Parathyroid adenoma (tissue), 2 donors: Measurements from ENCODE around the gene METTL15.
"Not testable (repeated sequence)": the region's sequence is repeated elsewhere in the genome, so short reads cannot be mapped to it uniquely, and the experiment has no call there.

Experiments used
- H2AFZ ChIP-seq: fragments of 300-600 bp; sonication (generic); one replicate; pipeline ENCODE4 v1.7.0; 2017; ENCODE audit warnings: antibody characterized with exemption, mild to moderate bottlenecking
- H3K27ac ChIP-seq: fragments of 300-600 bp; sonication (generic); one replicate; pipeline ENCODE4 v1.7.0; 2017
- H3K27me3 ChIP-seq: fragments of 300-600 bp; sonication (generic); one replicate; pipeline ENCODE4 v1.7.0; 2017; ENCODE audit warnings: low read length; ENCODE audit not compliant: control insufficient read depth, insufficient read depth
- H3K36me3 ChIP-seq: fragments of 300-600 bp; sonication (generic); one replicate; pipeline ENCODE4 v1.7.0; 2017; ENCODE audit warnings: low read length; ENCODE audit not compliant: control insufficient read depth, insufficient read depth
- H3K4me1 ChIP-seq: fragments of 300-600 bp; sonication (generic); one replicate; pipeline ENCODE4 v1.7.0; 2017; ENCODE audit warnings: control low read depth
- H3K4me2 ChIP-seq: fragments of 300-600 bp; sonication (generic); one replicate; pipeline ENCODE4 v1.7.0; 2017; ENCODE audit warnings: low read length
- H3K4me3 ChIP-seq: fragments of 300-600 bp; sonication (generic); one replicate; pipeline ENCODE4 v1.7.0; 2017; ENCODE audit warnings: low read depth, low read length
- H3K79me2 ChIP-seq: fragments of 300-600 bp; sonication (generic); one replicate; pipeline ENCODE4 v1.7.0; 2017; ENCODE audit warnings: control low read depth
- H3K9ac ChIP-seq: fragments of 300-600 bp; sonication (generic); one replicate; pipeline ENCODE4 v1.7.0; 2017; ENCODE audit warnings: mild to moderate bottlenecking
- H3K9me3 ChIP-seq: fragments of 300-600 bp; sonication (generic); one replicate; pipeline ENCODE4 v1.7.0; 2017; ENCODE audit warnings: low read length; ENCODE audit not compliant: control insufficient read depth
- TF ChIP-seq, protein P1 (sequence below): fragments of 300-600 bp; sonication (generic); IDR thresholded peaks from one replicate; pipeline ENCODE4 v1.7.0; 2017; ENCODE audit warnings: antibody characterized with exemption, mild to moderate bottlenecking
- donor health status: primary hyperparathyroidism.

Gene METTL15

DNA sequence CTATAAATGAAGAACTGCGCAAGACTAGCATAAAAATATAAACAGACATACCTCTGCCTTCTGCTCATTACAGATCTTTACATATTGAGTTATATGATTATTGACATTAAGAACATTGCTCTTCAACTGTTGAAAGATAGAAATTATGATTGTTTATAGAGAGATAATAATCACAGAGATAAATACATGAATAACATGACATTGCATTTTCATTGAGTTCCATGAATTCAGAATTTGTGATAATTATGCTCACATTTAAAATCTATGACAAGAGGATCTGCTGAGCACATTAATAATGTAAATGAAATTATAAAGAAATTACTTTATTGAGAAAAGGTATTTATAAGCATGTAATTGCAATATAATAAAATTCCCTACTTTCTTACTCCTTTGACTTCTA, 25.1 kb upstream of the METTL15 start:
- H3K4me2 ChIP-seq: no peak overlapping the region
- no peak overlapping the region for H3K4me3 ChIP-seq
- no peaks in the 10 kb centered on the region for H3K27me3 ChIP-seq
- no peaks in the 10 kb centered on the region for H3K4me1 ChIP-seq
- H3K79me2 ChIP-seq: no peaks in the 10 kb centered on the region
- no peak overlapping the region for H2AFZ ChIP-seq
- H3K27ac ChIP-seq: no peak overlapping the region
- H3K9me3 ChIP-seq: no peaks in the 10 kb centered on the region
- H3K36me3 ChIP-seq: no peaks in the 10 kb centered on the region
- TF ChIP-seq, protein P1, sequence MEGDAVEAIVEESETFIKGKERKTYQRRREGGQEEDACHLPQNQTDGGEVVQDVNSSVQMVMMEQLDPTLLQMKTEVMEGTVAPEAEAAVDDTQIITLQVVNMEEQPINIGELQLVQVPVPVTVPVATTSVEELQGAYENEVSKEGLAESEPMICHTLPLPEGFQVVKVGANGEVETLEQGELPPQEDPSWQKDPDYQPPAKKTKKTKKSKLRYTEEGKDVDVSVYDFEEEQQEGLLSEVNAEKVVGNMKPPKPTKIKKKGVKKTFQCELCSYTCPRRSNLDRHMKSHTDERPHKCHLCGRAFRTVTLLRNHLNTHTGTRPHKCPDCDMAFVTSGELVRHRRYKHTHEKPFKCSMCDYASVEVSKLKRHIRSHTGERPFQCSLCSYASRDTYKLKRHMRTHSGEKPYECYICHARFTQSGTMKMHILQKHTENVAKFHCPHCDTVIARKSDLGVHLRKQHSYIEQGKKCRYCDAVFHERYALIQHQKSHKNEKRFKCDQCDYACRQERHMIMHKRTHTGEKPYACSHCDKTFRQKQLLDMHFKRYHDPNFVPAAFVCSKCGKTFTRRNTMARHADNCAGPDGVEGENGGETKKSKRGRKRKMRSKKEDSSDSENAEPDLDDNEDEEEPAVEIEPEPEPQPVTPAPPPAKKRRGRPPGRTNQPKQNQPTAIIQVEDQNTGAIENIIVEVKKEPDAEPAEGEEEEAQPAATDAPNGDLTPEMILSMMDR: no peak
- H3K9ac ChIP-seq: no peak overlapping the region

DNA sequence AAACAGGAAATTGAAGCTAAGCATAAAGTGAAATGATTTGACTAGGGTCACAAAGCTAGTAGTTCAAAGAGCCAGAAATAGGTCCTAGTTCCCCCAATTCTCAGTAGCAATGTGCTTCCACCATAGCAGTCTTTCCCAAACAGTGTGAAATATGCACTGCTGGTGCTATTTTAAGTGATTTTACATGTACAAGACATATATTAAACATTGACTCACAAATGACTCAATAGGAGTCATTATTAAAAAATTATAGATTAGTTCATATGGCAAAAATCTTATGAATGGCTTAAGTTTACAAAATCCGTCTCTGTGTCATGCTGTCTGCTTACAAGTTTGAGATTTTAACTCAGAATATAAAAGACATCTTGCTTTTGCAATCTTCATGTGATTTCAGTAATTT, 21.6 kb upstream of the METTL15 start:
- no peak overlapping the region for H3K4me2 ChIP-seq
- H3K4me3 ChIP-seq: no peak overlapping the region
- H3K9ac ChIP-seq: no peak overlapping the region
- TF ChIP-seq, protein P1: no peak
- H3K4me1 ChIP-seq: no peaks in the 10 kb centered on the region
- H3K27me3 ChIP-seq: no peaks in the 10 kb centered on the region
- no peaks in the 10 kb centered on the region for H3K36me3 ChIP-seq
- no peaks in the 10 kb centered on the region for H3K79me2 ChIP-seq
- no peaks in the 10 kb centered on the region for H3K9me3 ChIP-seq
- no peak overlapping the region for H3K27ac ChIP-seq
- no peak overlapping the region for H2AFZ ChIP-seq

DNA sequence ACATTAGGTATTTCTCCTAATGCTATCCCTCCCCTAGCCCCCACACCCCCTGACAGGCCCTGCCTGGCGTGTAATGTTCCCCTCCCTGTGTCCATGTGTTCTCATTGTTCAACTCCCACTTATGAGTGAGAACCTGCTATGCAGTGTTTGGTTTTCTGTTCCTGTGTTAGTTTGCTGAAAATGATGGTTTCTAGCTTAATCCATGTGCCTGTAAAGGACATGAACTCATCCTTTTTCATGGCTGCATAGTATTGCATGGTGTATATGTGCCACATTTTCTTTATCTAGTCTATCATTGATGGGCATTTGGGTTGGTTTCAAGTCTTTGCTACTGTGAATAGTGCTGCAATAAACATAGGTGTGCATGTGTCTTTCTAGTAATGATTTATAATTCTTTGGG, 21.0 kb upstream of the METTL15 start:
- H3K9me3 ChIP-seq, H3K36me3 ChIP-seq, H3K4me3 ChIP-seq, H3K4me1 ChIP-seq, H3K79me2 ChIP-seq, H3K27ac ChIP-seq, H3K4me2 ChIP-seq, H3K9ac ChIP-seq, H3K27me3 ChIP-seq, H2AFZ ChIP-seq: not testable (repeated sequence)

DNA sequence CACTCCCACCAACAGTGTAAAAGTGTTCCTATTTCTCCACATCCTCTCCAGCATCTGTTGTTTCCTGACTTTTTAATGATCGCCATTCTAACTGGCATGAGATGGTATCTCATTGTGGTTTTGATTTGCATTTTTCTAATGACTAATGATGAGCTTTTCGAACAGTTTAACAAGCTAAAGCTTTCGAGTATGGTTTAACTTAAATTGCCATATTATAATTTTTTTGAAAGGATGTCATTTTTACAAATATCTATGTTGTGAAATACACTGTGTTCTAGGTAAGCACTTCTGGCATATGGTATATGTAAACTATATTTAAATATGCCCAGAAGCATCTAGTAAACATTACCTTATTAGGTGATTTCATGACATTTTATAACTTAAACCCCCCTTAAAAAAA, 20.5 kb upstream of the METTL15 start:
- H2AFZ ChIP-seq, H3K9ac ChIP-seq, H3K27me3 ChIP-seq, H3K36me3 ChIP-seq, H3K9me3 ChIP-seq, H3K27ac ChIP-seq, H3K4me2 ChIP-seq, H3K79me2 ChIP-seq, H3K4me3 ChIP-seq, H3K4me1 ChIP-seq: not testable (repeated sequence)

DNA sequence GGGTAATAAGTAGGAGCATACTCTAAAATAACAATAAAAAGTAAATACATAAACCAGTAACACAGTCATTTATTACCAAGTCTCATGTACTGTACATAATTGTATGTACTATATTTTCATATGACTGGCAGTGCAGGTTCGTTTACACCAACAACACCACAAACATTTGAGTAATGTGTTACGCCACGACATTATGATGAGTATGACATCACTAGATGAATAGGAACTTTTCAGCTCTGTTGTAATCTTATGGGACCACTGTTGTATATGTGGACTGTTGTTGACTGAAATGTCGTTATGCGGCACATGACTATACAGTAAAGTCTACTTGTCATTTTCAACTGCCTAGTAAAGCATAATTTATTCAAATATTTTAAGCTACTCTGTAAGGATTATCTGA, 18.8 kb upstream of the METTL15 start:
- no peak overlapping the region for H2AFZ ChIP-seq
- TF ChIP-seq, protein P1: no peak
- no peaks in the 10 kb centered on the region for H3K9me3 ChIP-seq
- H3K36me3 ChIP-seq: no peaks in the 10 kb centered on the region
- H3K27ac ChIP-seq: no peak overlapping the region
- no peak overlapping the region for H3K9ac ChIP-seq
- H3K4me1 ChIP-seq: no peaks in the 10 kb centered on the region
- H3K4me3 ChIP-seq: no peak overlapping the region
- H3K79me2 ChIP-seq: no peaks in the 10 kb centered on the region
- no peak overlapping the region for H3K4me2 ChIP-seq
- H3K27me3 ChIP-seq: no peaks in the 10 kb centered on the region

DNA sequence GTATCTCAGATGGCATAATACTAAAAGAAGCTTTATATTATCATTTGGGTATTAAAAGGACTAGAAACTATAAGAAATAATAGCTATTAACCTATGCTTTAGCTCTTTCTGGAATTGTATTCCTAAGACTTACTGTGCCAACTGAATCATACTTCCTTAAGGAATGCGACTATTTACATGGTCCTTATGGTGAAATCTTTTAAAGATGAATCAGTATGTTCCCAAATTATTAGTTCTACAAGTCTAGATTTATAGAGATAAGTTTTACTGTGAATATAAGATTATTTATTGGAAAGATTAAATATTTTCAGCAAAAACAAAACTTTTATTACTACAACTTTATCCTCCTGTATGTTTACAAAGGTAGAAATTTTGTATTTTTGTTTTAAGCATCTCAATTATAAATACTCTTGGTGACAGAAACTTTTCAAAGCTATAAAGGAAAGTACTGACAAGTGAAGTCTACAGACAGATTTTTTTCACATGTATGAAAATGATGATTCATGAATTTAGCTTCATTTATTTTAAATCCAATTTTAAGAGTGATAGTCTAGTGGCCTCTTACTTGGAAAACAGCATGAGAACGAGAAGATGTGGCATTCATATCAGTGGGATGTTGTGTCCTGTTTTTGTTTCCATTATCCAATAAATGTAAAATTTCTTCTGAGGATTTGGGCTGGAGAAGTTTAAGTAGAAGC, 18.0 kb upstream of the METTL15 start:
- Histone ChIP-seq H3K4me2 (no peak overlapping the region), H3K27ac (no peak overlapping the region), H3K36me3 (no peaks in the 10 kb centered on the region), H3K79me2 (no peaks in the 10 kb centered on the region), H3K9me3 (no peaks in the 10 kb centered on the region), H3K4me3 (no peak overlapping the region), H3K9ac (no peak overlapping the region), H3K4me1 (no peaks in the 10 kb centered on the region), H3K27me3 (no peaks in the 10 kb centered on the region), H2AFZ (no peak overlapping the region)
- TF ChIP-seq, protein P1: no peak
